Fibroblast of the aortic adventitia (primary cell): Measurements from ENCODE around the gene RARS1. TPM values are rescaled to one million over a fixed set of nuclear protein-coding genes. Genes with fewer than 3 reads are reported as not detected.

ENCODE experiments used
- DNase-seq: peaks from one replicate; pipeline ENCODE4 v3.0.0-alpha.2; 2010; ENCODE audit warnings: low read depth
- H3K4me3 ChIP-seq: 2 replicates; pipeline ENCODE4 v1.5.1; 2011; ENCODE audit warnings: low read depth, mild to moderate bottlenecking, control low read depth, low read length, moderate library complexity
- total RNA-seq: library from RNA; depleted of rRNA; stranded (reverse); fragments of >200 nt; gene quantifications from 2 replicates; pipeline ENCODE4 v1.2.3, GENCODE V29; 2012; ENCODE audit warnings: low replicate concordance
- TF ChIP-seq, protein P1 (sequence below): IDR thresholded peaks from 2 replicates; pipeline ENCODE4 v1.5.1; 2011; ENCODE audit warnings: mild to moderate bottlenecking, low read length, control low read depth, inconsistent platforms; ENCODE audit not compliant: insufficient read depth

Gene RARS1
- total RNA-seq, 1 donor, result 165 TPM

DNA sequence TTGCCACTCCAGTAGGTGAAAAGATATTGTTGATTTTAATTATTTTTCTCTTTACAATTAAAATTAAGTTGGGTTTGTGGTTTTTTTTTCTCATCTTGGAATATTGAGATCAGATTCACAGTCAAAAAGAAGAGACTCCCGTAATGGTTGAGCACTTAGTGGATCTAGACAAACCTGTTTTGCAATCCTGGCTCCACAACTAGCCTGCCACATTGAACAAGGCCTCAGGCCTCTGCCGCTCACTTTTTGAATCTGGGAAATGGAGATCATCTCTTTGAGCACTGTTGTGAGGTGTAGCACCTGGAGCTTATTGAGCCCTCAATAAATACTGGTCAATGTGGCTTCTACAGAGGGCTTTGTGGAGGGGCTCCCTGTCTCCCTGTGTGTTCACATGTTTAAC is 37.1 kb upstream of the RARS1 start:
- no peak for DNase-seq
- no peak overlapping the region for H3K4me3 ChIP-seq
- TF ChIP-seq, protein P1, sequence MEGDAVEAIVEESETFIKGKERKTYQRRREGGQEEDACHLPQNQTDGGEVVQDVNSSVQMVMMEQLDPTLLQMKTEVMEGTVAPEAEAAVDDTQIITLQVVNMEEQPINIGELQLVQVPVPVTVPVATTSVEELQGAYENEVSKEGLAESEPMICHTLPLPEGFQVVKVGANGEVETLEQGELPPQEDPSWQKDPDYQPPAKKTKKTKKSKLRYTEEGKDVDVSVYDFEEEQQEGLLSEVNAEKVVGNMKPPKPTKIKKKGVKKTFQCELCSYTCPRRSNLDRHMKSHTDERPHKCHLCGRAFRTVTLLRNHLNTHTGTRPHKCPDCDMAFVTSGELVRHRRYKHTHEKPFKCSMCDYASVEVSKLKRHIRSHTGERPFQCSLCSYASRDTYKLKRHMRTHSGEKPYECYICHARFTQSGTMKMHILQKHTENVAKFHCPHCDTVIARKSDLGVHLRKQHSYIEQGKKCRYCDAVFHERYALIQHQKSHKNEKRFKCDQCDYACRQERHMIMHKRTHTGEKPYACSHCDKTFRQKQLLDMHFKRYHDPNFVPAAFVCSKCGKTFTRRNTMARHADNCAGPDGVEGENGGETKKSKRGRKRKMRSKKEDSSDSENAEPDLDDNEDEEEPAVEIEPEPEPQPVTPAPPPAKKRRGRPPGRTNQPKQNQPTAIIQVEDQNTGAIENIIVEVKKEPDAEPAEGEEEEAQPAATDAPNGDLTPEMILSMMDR, result no peak

DNA sequence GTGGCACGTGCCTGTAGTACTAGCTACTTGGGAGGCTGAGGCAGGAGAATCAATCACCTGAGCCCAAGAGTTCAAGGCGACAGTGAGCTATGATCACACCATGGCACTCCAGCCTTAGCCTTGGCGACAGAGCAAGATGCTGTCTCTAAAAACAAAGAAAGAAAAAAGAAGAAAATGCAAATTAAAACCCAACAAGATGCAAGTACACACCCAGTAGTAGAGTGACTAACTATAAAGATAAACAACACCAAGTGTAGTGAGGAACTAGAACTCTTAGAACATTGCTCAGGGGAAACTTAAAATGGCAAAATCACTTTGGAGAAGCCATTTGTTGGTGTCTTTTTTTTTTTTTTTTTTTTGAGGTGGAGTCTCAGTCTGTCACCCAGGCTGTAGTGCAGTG is 34.7 kb upstream of the RARS1 start:
- TF ChIP-seq, protein P1, result no peak
- DNase-seq, result no peak
- no peak overlapping the region for H3K4me3 ChIP-seq

DNA sequence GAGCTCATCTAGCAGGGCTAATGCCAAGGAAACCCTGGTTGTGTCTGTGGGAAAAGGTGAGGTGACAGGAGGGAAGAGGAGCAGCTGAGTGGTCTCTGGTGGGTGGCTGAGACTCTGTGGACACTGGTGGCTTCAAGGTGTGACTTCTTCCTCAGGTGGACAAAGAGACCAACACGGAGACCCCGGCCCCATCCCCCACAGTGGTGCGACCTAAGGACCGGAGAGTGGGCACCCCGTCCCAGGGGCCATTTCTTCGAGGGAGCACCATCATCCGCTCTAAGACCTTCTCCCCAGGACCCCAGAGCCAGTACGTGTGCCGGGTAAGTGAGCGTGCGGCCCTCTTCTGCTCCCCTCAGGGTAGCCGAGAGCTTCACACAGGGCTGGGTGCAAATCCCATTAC is 31.1 kb upstream of the RARS1 start:
- no peak overlapping the region for H3K4me3 ChIP-seq
- TF ChIP-seq, protein P1, result no peak
- DNase-seq, result no peak

DNA sequence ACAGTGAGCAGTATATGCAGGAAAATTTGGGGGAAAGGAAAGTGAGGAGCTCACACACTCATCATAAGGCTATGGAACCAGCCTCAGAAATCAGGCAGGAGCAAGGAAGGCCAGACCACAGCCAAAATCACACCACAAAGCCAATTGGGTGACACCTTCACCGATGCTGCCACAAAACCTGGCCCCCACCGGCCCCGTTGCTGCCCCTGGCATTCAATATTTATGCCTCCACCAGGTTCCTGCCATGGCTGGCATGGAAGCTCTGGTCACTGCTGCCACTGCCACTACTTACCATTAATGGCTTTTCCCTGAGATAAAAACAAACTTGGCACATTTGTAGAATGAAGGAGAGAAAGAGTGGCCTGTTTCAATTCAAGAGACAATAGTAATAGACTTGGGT is 28.7 kb upstream of the RARS1 start:
- no peak overlapping the region for H3K4me3 ChIP-seq
- TF ChIP-seq, protein P1, result no peak
- DNase-seq, result no peak

DNA sequence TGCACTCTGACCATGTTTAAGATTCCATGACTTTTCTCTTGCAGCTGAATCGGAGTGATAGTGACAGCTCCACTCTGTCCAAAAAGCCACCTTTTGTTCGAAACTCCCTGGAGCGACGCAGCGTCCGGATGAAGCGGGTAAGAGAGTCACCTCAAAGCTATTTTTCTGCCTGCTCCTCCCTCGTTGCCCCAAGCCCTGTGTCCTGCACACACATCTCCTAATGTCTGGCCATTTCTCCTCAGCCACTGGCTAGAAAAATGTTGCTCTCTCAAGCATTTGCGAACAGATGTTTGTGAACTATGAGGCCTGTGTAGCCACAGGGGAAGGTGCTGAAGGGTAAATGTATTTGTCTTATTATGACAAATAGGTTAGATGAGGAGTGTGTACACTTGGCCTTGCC is 25.7 kb upstream of the RARS1 start:
- no peak for DNase-seq
- TF ChIP-seq, protein P1, result no peak

DNA sequence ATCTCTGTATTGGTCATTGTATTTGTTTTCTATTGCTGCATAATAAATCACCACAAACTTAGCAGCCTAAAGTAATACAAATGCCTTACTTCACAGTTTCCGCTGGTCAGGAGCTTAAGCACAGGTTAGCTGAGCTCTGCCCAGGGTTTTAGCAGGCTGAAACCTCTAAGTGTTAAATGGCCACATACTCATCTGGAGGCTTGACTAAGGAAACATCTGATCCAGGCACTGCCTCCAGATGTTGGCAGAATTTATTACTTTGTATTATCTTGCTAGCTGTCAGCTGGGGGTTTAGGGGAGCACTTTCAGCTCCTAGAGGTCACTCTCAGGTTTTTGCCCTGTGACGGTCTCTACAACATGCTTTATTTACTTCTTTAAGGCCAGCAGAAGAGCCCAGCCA is 23.2 kb upstream of the RARS1 start:
- TF ChIP-seq, protein P1, result no peak
- DNase-seq, result no peak

More for the DNA sequence above, 25.7 kb upstream of the RARS1 start:
- H3K4me3 ChIP-seq, result no peak overlapping the region

DNA sequence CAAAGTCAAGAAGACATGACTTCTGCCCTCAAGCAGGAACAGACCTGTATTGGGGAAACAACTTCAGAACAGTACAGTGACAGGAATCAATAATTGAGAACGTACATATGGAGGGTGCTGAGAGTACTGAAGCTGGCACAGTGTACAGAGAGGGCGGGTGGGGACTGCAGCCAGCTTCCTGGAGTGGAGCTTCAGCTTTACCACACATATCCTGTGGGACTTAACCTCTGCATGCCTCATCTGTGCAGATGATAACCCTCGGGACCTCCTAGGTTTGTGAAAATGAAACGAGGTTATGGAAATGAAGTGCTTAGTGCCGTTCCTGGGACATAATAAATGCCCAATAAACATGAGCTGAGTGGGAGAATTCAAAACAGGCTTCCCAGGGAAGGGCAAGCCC is 22.1 kb upstream of the RARS1 start:
- TF ChIP-seq, protein P1, result no peak
- no peak for DNase-seq
- no peak overlapping the region for H3K4me3 ChIP-seq

More for the DNA sequence above, 23.2 kb upstream of the RARS1 start:
- H3K4me3 ChIP-seq, result no peak overlapping the region
